Hindlimb muscle (tissue), 1 donor: ENCODE results near the gene GDAP1L1. TPM values are rescaled to one million over a fixed set of nuclear protein-coding genes. Genes with fewer than 3 reads are reported as not detected.
"Not testable (repeated sequence)": the region's sequence is repeated elsewhere in the genome, so short reads cannot be mapped to it uniquely, and the experiment has no call there.

Experiments used
- DNase-seq: peaks from one replicate; pipeline ENCODE4 v3.0.0-alpha.2; 2013
- polyA plus RNA-seq: library from polyadenylated mRNA; unstranded; fragments of 120-200 nt; gene quantifications from one replicate; pipeline ENCODE4 v1.2.1, GENCODE V29; 2013; ENCODE audit not compliant: insufficient read length

GDAP1L1 gene
- polyA plus RNA-seq, 1 donor, result 0.30 TPM

DNA sequence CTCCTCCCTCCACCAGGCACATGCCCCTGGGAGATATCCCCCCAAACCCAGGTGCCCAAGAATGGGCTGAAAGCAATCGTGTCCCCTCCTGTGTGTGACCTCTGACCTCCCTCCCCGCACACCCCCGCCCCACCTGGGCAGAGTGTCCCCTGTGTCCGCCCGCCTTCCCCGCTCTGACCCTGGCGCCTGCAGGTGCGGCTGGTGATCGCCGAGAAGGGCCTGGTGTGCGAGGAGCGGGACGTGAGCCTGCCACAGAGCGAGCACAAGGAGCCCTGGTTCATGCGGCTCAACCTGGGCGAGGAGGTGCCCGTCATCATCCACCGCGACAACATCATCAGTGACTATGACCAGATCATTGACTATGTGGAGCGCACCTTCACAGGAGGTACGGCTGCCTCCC is 9.9 kb downstream of the GDAP1L1 start:
- no peak for DNase-seq

DNA sequence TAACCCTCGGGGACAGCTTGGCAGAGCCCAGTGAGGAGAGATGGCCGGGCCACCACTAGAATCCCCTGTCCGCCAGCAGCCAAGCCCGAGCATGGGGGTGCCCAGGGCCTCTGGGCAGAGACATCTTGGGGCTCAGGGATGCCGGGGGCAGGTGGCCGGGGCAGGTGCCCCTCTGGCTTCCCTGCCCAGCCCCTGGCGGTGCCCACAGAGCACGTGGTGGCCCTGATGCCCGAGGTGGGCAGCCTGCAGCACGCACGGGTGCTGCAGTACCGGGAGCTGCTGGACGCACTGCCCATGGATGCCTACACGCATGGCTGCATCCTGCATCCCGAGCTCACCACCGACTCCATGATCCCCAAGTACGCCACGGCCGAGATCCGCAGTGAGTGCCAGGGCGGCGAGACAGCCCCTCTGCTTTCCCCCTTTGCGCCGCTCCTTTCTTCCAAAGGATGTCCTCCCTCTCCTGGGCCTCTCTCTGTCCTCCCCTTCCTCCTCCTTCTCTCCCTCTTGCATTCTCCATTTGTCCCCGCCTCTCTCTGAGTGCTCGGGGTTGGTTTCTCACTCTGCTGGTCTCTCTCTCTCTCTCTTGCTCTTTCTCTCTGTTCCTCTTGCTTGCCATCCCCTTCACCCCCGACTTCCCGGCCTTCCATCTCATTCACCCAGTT is 11.2 kb downstream of the GDAP1L1 start:
- DNase-seq, result no peak

- no peak for DNase-seq
Observed at GRCh38 chr20:44264287-44264686, 17.2 kb downstream of the GDAP1L1 start.

DNA sequence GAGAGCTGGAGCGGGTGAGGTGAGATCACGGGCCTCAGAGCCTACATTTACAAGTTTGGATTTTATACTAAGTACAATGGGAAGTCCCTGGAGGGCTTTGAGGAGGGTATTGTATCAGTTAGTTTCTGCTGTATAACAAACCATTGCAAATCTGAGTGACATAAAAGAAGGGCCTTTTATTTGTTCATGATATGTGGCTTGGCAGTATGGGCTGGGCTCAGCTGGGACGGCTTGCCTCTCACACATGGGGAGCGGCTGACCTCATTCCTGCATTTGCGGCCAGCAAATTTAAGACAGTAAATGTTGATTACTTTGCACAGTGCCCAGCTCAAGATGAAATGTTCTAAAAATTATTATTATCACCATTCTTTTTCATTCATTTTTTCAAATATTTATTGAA is 21.7 kb downstream of the GDAP1L1 start:
- DNase-seq, result no peak

GRCh38 chr20:44271915-44272663 is 25.0 kb downstream of the GDAP1L1 start:
- DNase-seq, result no peak

- no peak for DNase-seq
Observed at GRCh38 chr20:44273231-44274215, 26.4 kb downstream of the GDAP1L1 start.

- no peak for DNase-seq
Observed at GRCh38 chr20:44274303-44275017, 27.4 kb downstream of the GDAP1L1 start.

- DNase-seq, result no peak
Observed at GRCh38 chr20:44279228-44279627, 32.1 kb downstream of the GDAP1L1 start.

GRCh38 chr20:44280387-44280786 is 33.3 kb downstream of the GDAP1L1 start:
- no peak for DNase-seq

DNA sequence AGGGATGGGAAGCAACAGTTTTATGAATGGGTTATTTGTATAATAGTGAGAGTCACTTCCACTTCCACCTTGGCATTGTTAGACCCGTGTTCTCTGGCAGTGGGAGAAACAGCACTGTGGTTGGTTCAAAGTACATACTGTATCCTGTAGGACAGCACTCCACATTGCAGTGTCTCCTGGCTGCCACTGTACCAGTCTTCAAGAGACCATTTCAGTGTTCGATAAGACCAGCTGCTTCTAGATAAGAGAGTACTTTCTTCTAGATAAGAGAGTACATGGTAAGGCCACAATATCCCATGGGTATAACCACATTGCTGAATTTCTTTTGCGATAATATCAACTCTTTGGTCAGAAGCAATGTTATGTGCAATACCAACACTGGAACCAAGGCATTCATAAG is 35.1 kb downstream of the GDAP1L1 start:
- DNase-seq, result no peak

GRCh38 chr20:44284032-44284431 is 36.9 kb downstream of the GDAP1L1 start:
- DNase-seq, result no peak

DNA sequence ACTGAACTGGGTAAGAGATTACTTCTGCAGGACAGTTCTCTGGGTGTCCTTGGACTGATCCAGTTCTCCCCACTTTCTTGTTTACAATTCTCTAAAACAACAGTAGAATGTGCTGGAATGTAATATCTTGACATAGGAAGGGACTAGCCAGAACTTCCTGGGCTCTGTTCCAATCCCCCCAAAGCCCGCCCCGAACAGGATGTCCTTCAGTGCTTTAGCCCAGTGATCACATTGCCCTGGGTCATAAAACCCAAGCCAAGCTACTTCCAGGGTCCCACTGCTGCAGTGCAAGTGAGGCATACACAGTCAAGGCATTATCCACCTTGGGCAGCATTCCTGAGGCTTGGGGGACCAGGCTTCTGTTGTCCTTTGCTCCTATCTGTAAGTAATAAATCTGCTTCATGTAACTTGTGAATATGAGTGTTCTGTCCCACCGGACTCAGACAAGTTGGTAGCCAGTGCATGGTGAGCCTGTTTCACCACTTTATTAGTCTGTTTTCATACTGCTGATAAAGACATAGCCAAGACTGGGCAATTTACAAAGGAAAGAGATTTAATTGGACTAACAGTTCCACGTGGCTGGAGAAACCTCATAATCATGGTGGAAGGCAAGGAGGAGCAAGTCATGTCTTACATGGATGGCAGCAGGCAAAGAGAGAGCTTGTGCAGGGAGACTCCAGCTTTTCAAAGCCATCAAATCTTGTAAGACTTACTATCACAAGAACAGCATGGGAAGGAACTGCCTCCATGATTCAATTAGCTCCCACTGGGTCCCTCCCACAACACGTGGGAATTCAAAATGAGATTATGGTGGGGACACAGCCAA is 40.4 kb downstream of the GDAP1L1 start:
- no peak for DNase-seq

- DNase-seq, result no peak
Observed at GRCh38 chr20:44288252-44288651, 41.1 kb downstream of the GDAP1L1 start.

- DNase-seq, result no peak
Observed at GRCh38 chr20:44291754-44292153, 44.6 kb downstream of the GDAP1L1 start.

DNA sequence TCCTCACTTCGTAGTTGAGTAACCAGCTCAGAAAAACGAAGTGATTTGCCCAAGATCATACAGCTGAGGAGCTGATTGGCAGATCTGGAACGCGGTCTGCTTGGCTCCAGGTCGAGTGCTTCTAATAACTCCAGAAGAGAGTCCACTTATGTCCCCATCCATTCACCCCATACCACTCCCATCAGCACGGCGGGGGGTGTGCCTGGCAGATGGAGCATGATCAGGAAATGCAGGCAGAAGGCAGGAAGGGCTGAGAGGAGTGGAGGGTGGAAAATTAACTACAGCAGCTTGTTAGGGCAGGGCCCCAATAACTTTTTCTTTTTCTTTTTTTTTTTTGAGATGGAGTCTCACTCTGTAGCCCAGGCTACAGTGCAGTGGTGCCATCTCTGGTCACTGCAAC is 48.9 kb downstream of the GDAP1L1 start:
- DNase-seq, result no peak

GRCh38 chr20:44297721-44298120 is 50.6 kb downstream of the GDAP1L1 start:
- DNase-seq, result no peak

GRCh38 chr20:44299011-44299535 is 52.0 kb downstream of the GDAP1L1 start:
- not testable (repeated sequence) for DNase-seq

- no peak for DNase-seq
Observed at GRCh38 chr20:44301285-44301684, 54.2 kb downstream of the GDAP1L1 start.

- no peak for DNase-seq
Observed at GRCh38 chr20:44302026-44302669, 55.0 kb downstream of the GDAP1L1 start.

- no peak for DNase-seq
Observed at GRCh38 chr20:44302736-44303135, 55.6 kb downstream of the GDAP1L1 start.

DNA sequence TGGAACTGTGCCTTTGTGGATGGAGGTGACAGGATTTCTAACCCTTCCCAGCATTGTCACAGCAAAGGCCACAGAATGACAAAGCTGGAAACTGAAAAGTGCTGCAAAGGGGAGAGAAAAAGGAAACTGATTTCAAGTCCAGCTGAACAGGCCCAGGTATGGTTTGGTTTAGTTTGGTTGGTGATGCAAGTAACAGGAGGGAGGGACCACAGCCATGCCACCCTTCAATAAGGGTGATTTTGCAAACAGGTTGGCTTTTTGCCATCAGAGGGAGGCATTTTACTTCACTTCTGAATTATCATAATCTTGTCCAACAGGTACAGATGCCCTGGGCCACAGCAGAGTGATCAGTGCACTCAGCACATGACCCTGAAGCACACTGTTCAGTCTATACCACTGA is 57.3 kb downstream of the GDAP1L1 start:
- no peak for DNase-seq
